CD14-positive monocyte (primary cell): Measurements from ENCODE around the gene KCNB1. TPM values are rescaled to one million over a fixed set of nuclear protein-coding genes. Genes with fewer than 3 reads are reported as not detected.
A peak's percentile ranks its signal among the peaks of the same experiment; 100 is the strongest.

ENCODE experiments used
- DNase-seq, 3 donors: peaks; one replicate each; pipeline ENCODE4 v3.0.0-alpha.2; 2011 to 2022
- H2AFZ ChIP-seq: 2 replicates; pipeline ENCODE4 v1.6.0; 2012; ENCODE audit warnings: mild to moderate bottlenecking, low read depth, low read length, inconsistent platforms; ENCODE audit not compliant: insufficient read depth, poor library complexity, severe bottlenecking
- H3K27ac ChIP-seq, 2 donors: 1 replicate in 1 of 2; 2 replicates in 1 of 2; pipeline ENCODE4 v1.5.1; 2012 to 2013; ENCODE audit warnings: low read length in 2 of 2, control low read depth in 1 of 2, inconsistent platforms in 1 of 2, low read depth in 1 of 2, mild to moderate bottlenecking in 1 of 2
- H3K27me3 ChIP-seq, 2 donors: one replicate each; pipeline versions ENCODE4 v1.6.0 to v1.6.1; 2011 to 2013; ENCODE audit warnings: low read length in 2 of 2; ENCODE audit not compliant: control insufficient read depth in 2 of 2, insufficient read depth in 2 of 2
- H3K36me3 ChIP-seq, 2 donors: replicated peaks in 1 of 2; 1 replicate in 1 of 2; 2 replicates in 1 of 2; pipeline versions ENCODE4 v1.5.1 to v1.6.1; 2012 to 2013; ENCODE audit warnings: low read length in 2 of 2, control low read depth in 1 of 2, inconsistent platforms in 1 of 2, mild to moderate bottlenecking in 1 of 2; ENCODE audit not compliant: insufficient read depth in 2 of 2, control insufficient read depth in 1 of 2
- H3K4me1 ChIP-seq, 2 donors: 1 replicate in 1 of 2; 2 replicates in 1 of 2; pipeline versions ENCODE4 v1.5.1 to v1.6.1; 2012 to 2013; ENCODE audit warnings: low read length in 2 of 2, control low read depth in 1 of 2, inconsistent platforms in 1 of 2, mild to moderate bottlenecking in 1 of 2, moderate library complexity in 1 of 2; ENCODE audit not compliant: insufficient read depth in 2 of 2, control insufficient read depth in 1 of 2
- H3K4me2 ChIP-seq: replicated peaks from 2 replicates; pipeline ENCODE3; 2012; ENCODE audit warnings: low read length, moderate library complexity, mild to moderate bottlenecking; ENCODE audit not compliant: poor library complexity, severe bottlenecking; ENCODE audit errors: extremely low read depth
- H3K4me3 ChIP-seq, 3 experiments: fragments of 200-600 bp in 1 of 3; sonication (generic) in 1 of 3; replicated peaks in 1 of 3; 1 replicate in 2 of 3; 2 replicates in 1 of 3; pipeline ENCODE4 v1.5.1; 2011 to 2013; ENCODE audit warnings: low read length in 3 of 3, mild to moderate bottlenecking in 3 of 3, control low read depth in 2 of 3, low read depth in 2 of 3, inconsistent platforms in 1 of 3, moderate library complexity in 1 of 3
- H3K79me2 ChIP-seq: 2 replicates; pipeline ENCODE4 v1.6.0; 2012; ENCODE audit warnings: mild to moderate bottlenecking, control low read depth, inconsistent platforms, low read length, moderate library complexity; ENCODE audit not compliant: insufficient read depth
- H3K9ac ChIP-seq: 2 replicates; pipeline ENCODE4 v1.6.0; 2017; ENCODE audit warnings: low read length, mild to moderate bottlenecking; ENCODE audit not compliant: insufficient read depth, poor library complexity, severe bottlenecking
- H3K9me3 ChIP-seq, 2 donors: replicated peaks in 1 of 2; 1 replicate in 1 of 2; 2 replicates in 1 of 2; pipeline versions ENCODE4 v1.5.1 to v1.6.1; 2012 to 2013; ENCODE audit warnings: low read length in 2 of 2, control low read depth in 1 of 2; ENCODE audit not compliant: control insufficient read depth in 1 of 2, insufficient read depth in 1 of 2
- H4K20me1 ChIP-seq: 2 replicates; pipeline ENCODE4 v1.6.0; 2012; ENCODE audit warnings: mild to moderate bottlenecking, low read length, control low read depth, moderate library complexity; ENCODE audit not compliant: insufficient read depth
- H3K27ac Mint-ChIP-seq, 7 donors: one replicate each; pipeline ENCODE4 v1.8.0; 2020; ENCODE audit warnings: mild to moderate bottlenecking in 7 of 7, mixed read lengths in 7 of 7, moderate library complexity in 6 of 7, inconsistent platforms in 2 of 7
- H3K27me3 Mint-ChIP-seq, 3 donors: one replicate each; pipeline ENCODE4 v1.8.0; 2021 to 2022; ENCODE audit warnings: low read depth in 3 of 3, mild to moderate bottlenecking in 3 of 3, mixed read lengths in 3 of 3, moderate library complexity in 3 of 3, inconsistent platforms in 1 of 3
- H3K36me3 Mint-ChIP-seq, 2 donors: one replicate each; pipeline ENCODE4 v1.8.0; 2020; ENCODE audit warnings: mixed read lengths in 2 of 2, inconsistent platforms in 1 of 2, mild to moderate bottlenecking in 1 of 2
- H3K4me1 Mint-ChIP-seq: one replicate; pipeline ENCODE4 v1.8.0; 2020; ENCODE audit warnings: mild to moderate bottlenecking, mixed read lengths
- H3K4me3 Mint-ChIP-seq, 2 donors: one replicate each; pipeline ENCODE4 v1.8.0; 2020; ENCODE audit warnings: mild to moderate bottlenecking in 2 of 2, mixed read lengths in 2 of 2, moderate library complexity in 1 of 2
- H3K9me3 Mint-ChIP-seq, 7 donors: one replicate each; pipeline ENCODE4 v1.8.0; 2020 to 2022; ENCODE audit warnings: mixed read lengths in 7 of 7, mild to moderate bottlenecking in 6 of 7, moderate library complexity in 6 of 7, inconsistent platforms in 2 of 7
- CTCF ChIP-seq: fragments of 200-600 bp; IDR thresholded peaks from one replicate; pipeline ENCODE4 v1.8.0; 2022; ENCODE audit warnings: antibody characterized with exemption, mild to moderate bottlenecking
- WGBS: methylation state at CpG from one replicate; pipeline ENCODE4 v1.1.5; 2013; ENCODE audit warnings: missing lambda C conversion rate; ENCODE audit not compliant: insufficient coverage; 5-methylcytosine and 5-hydroxymethylcytosine counted together
- intact Hi-C, 2 donors: fragments of 100-400 bp; cut with micrococcal nuclease; formaldehyde crosslinking; loops; one replicate each; pipeline versions ENCODE4 v1.15.0 to v1.15.1; 2023
- polyA plus RNA-seq, 3 donors: library from polyadenylated mRNA; depleted of rRNA in 1 of 3; unstranded in 2 of 3; stranded (reverse) in 1 of 3; fragments of 300-500 nt in 2 of 3; fragments of >200 nt in 1 of 3; fragmentation: Illumina TruSeq in 2 of 3; gene quantifications; 1 replicate in 2 of 3; 2 replicates in 1 of 3; pipeline ENCODE4 v1.2.3, GENCODE V29; 2012 to 2021

The KCNB1 gene
- polyA plus RNA-seq, 3 donors: not detected

- Histone ChIP-seq H2AFZ (no peak overlapping the region), H3K79me2 (no peaks in the 10 kb centered on the region), H3K4me3 (no peak overlapping the region), H3K4me2 (no peak overlapping the region), H3K4me1 (no peaks in the 10 kb centered on the region), H3K9me3 (no peaks in the 10 kb centered on the region), H3K9ac (no peak overlapping the region), H3K27me3 (no peaks in the 10 kb centered on the region), H3K36me3 (no peaks in the 10 kb centered on the region), H3K27ac (no peak overlapping the region), H4K20me1 (no peaks in the 10 kb centered on the region)
- intact Hi-C loops: no loop called here
- Mint-ChIP-seq H3K4me3 (no peak overlapping the region), H3K4me1 (peaks cover 1% of the 10 kb centered on the region), H3K9me3 (no peaks in the 10 kb centered on the region), H3K36me3 (no peaks in the 10 kb centered on the region), H3K27ac (no peak overlapping the region), H3K27me3 (peaks cover 7 to 11% (median 9%) of the 10 kb centered on the region in 3 donors)
- no peak for DNase-seq
- WGBS: 27% methylated on average over 3 of the region's 8 CpGs
- TF ChIP-seq CTCF: no peak
Measured at GRCh38 chr20:49415005-49415667, 67.3 kb downstream of the KCNB1 start.

GRCh38 chr20:49413677-49414076, 68.8 kb downstream of the KCNB1 start:
- Histone ChIP-seq H2AFZ (no peak overlapping the region), H3K9ac (no peak overlapping the region), H3K27me3 (no peaks in the 10 kb centered on the region), H3K27ac (no peak overlapping the region), H3K79me2 (no peaks in the 10 kb centered on the region), H3K9me3 (no peaks in the 10 kb centered on the region), H4K20me1 (no peaks in the 10 kb centered on the region), H3K36me3 (no peaks in the 10 kb centered on the region), H3K4me1 (no peaks in the 10 kb centered on the region), H3K4me2 (no peak overlapping the region), H3K4me3 (no peak overlapping the region)
- Mint-ChIP-seq H3K27me3 (peaks cover 9 to 17% (median 17%) of the 10 kb centered on the region in 3 donors), H3K9me3 (no peaks in the 10 kb centered on the region), H3K27ac (peak overlapping the region in 1 of 7 donors; percentile 16), H3K4me1 (peaks cover 1% of the 10 kb centered on the region), H3K36me3 (no peaks in the 10 kb centered on the region), H3K4me3 (no peak overlapping the region)
- WGBS: 96% methylated on average over 2 of the region's 4 CpGs
- no peak for TF ChIP-seq CTCF
- intact Hi-C loops: no loop called here
- no peak for DNase-seq
